Body of pancreas (tissue), 4 donors: ENCODE data around the gene JOSD1.

Source experiments
- CTCF ChIP-seq, 7 experiments: fragments of 450-650 bp in 4 of 7; fragments of 200-600 bp in 3 of 7; sonication (generic) in 3 of 7; IDR thresholded peaks; one replicate each; pipeline ENCODE4 v1.5.1; 2016 to 2019; ENCODE audit warnings: antibody characterized with exemption in 7 of 7
- POLR2A ChIP-seq, 3 donors: fragments of 450-650 bp; IDR thresholded peaks; one replicate each; pipeline ENCODE4 v1.6.1; 2016; ENCODE audit warnings: antibody characterized with exemption in 3 of 3, mild to moderate bottlenecking in 2 of 3

DNA sequence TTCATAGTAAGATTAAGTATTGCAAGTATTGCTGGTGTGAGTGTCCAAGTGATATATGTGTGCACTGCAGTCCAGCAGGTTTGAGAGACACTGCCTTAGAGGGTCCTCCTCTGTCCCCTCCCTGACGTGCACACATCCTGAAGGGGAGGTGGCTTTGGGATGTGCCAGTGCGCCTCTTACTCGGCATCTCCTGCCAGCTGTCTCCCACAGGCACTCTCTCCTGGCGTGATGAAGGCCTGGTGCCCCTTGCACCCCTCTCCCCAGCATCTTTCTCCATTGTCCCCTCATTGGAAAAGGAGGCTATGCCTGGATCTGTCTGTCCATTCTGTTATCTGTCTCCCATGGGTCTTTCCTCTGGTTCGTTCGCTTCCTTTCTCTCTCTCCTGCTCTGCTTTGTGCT lies 29.2 kb upstream of the JOSD1 start:
- no peak for TF ChIP-seq CTCF (IDR thresholded peaks at IDR 0.05)
- no peak for TF ChIP-seq POLR2A (IDR thresholded peaks at IDR 0.05)
